Measurements from ENCODE around the gene C3orf33.

DNA sequence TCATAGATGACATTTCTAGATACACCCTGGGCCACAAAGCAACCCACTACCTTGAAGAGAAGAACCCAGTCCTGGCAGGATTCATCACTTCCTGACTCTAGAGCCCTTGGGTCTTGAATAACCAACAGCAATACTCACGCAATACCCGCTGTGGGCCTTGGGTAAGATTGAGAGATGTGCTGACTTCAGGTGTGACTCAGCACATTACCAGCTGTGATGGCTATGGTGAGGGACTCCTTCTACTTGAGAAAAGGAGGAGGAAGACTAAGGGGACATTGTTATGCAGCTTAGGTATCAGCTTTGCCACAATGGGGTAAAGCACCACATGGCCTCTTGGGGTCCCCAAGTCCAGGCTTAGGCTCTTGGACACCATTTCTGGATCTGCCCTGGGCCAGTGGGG, 14.9 kb downstream of the C3orf33 start:
- TF ChIP-seq, protein P1, sequence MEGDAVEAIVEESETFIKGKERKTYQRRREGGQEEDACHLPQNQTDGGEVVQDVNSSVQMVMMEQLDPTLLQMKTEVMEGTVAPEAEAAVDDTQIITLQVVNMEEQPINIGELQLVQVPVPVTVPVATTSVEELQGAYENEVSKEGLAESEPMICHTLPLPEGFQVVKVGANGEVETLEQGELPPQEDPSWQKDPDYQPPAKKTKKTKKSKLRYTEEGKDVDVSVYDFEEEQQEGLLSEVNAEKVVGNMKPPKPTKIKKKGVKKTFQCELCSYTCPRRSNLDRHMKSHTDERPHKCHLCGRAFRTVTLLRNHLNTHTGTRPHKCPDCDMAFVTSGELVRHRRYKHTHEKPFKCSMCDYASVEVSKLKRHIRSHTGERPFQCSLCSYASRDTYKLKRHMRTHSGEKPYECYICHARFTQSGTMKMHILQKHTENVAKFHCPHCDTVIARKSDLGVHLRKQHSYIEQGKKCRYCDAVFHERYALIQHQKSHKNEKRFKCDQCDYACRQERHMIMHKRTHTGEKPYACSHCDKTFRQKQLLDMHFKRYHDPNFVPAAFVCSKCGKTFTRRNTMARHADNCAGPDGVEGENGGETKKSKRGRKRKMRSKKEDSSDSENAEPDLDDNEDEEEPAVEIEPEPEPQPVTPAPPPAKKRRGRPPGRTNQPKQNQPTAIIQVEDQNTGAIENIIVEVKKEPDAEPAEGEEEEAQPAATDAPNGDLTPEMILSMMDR (conservative IDR thresholded peaks at IDR 0.05; ENCODE audit: low read depth in 2 of 2) = no peak
- TF ChIP-seq NANOG (IDR thresholded peaks at IDR 0.05; ENCODE audit: borderline replicate concordance) (no peak), EZH2 (IDR thresholded peaks at IDR 0.05; ENCODE audit: low read depth, unreplicated experiment) (no peak), POLR2AphosphoS5 (IDR thresholded peaks at IDR 0.05; ENCODE audit: low read depth) (no peak), CREB1 (CRISPR knock-in tag; IDR thresholded peaks at IDR 0.05; ENCODE audit: low read depth) (no peak), EZH2phosphoT487 (IDR thresholded peaks at IDR 0.05; ENCODE audit: unreplicated experiment) (no peak), JUNB (IDR thresholded peaks at IDR 0.05; ENCODE audit: unreplicated experiment) (no peak), ZNF114 (CRISPR knock-in tag; IDR thresholded peaks at IDR 0.05) (no peak), STAT1 (IDR thresholded peaks at IDR 0.05; ENCODE audit: unreplicated experiment) (no peak)
- TF ChIP-seq, protein P2, sequence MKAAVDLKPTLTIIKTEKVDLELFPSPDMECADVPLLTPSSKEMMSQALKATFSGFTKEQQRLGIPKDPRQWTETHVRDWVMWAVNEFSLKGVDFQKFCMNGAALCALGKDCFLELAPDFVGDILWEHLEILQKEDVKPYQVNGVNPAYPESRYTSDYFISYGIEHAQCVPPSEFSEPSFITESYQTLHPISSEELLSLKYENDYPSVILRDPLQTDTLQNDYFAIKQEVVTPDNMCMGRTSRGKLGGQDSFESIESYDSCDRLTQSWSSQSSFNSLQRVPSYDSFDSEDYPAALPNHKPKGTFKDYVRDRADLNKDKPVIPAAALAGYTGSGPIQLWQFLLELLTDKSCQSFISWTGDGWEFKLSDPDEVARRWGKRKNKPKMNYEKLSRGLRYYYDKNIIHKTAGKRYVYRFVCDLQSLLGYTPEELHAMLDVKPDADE (IDR thresholded peaks at IDR 0.05) = no peak
- TF ChIP-seq, protein P3, sequence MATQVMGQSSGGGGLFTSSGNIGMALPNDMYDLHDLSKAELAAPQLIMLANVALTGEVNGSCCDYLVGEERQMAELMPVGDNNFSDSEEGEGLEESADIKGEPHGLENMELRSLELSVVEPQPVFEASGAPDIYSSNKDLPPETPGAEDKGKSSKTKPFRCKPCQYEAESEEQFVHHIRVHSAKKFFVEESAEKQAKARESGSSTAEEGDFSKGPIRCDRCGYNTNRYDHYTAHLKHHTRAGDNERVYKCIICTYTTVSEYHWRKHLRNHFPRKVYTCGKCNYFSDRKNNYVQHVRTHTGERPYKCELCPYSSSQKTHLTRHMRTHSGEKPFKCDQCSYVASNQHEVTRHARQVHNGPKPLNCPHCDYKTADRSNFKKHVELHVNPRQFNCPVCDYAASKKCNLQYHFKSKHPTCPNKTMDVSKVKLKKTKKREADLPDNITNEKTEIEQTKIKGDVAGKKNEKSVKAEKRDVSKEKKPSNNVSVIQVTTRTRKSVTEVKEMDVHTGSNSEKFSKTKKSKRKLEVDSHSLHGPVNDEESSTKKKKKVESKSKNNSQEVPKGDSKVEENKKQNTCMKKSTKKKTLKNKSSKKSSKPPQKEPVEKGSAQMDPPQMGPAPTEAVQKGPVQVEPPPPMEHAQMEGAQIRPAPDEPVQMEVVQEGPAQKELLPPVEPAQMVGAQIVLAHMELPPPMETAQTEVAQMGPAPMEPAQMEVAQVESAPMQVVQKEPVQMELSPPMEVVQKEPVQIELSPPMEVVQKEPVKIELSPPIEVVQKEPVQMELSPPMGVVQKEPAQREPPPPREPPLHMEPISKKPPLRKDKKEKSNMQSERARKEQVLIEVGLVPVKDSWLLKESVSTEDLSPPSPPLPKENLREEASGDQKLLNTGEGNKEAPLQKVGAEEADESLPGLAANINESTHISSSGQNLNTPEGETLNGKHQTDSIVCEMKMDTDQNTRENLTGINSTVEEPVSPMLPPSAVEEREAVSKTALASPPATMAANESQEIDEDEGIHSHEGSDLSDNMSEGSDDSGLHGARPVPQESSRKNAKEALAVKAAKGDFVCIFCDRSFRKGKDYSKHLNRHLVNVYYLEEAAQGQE (IDR thresholded peaks at IDR 0.05; ENCODE audit: unreplicated experiment) = no peak
- TF ChIP-seq, protein P4, sequence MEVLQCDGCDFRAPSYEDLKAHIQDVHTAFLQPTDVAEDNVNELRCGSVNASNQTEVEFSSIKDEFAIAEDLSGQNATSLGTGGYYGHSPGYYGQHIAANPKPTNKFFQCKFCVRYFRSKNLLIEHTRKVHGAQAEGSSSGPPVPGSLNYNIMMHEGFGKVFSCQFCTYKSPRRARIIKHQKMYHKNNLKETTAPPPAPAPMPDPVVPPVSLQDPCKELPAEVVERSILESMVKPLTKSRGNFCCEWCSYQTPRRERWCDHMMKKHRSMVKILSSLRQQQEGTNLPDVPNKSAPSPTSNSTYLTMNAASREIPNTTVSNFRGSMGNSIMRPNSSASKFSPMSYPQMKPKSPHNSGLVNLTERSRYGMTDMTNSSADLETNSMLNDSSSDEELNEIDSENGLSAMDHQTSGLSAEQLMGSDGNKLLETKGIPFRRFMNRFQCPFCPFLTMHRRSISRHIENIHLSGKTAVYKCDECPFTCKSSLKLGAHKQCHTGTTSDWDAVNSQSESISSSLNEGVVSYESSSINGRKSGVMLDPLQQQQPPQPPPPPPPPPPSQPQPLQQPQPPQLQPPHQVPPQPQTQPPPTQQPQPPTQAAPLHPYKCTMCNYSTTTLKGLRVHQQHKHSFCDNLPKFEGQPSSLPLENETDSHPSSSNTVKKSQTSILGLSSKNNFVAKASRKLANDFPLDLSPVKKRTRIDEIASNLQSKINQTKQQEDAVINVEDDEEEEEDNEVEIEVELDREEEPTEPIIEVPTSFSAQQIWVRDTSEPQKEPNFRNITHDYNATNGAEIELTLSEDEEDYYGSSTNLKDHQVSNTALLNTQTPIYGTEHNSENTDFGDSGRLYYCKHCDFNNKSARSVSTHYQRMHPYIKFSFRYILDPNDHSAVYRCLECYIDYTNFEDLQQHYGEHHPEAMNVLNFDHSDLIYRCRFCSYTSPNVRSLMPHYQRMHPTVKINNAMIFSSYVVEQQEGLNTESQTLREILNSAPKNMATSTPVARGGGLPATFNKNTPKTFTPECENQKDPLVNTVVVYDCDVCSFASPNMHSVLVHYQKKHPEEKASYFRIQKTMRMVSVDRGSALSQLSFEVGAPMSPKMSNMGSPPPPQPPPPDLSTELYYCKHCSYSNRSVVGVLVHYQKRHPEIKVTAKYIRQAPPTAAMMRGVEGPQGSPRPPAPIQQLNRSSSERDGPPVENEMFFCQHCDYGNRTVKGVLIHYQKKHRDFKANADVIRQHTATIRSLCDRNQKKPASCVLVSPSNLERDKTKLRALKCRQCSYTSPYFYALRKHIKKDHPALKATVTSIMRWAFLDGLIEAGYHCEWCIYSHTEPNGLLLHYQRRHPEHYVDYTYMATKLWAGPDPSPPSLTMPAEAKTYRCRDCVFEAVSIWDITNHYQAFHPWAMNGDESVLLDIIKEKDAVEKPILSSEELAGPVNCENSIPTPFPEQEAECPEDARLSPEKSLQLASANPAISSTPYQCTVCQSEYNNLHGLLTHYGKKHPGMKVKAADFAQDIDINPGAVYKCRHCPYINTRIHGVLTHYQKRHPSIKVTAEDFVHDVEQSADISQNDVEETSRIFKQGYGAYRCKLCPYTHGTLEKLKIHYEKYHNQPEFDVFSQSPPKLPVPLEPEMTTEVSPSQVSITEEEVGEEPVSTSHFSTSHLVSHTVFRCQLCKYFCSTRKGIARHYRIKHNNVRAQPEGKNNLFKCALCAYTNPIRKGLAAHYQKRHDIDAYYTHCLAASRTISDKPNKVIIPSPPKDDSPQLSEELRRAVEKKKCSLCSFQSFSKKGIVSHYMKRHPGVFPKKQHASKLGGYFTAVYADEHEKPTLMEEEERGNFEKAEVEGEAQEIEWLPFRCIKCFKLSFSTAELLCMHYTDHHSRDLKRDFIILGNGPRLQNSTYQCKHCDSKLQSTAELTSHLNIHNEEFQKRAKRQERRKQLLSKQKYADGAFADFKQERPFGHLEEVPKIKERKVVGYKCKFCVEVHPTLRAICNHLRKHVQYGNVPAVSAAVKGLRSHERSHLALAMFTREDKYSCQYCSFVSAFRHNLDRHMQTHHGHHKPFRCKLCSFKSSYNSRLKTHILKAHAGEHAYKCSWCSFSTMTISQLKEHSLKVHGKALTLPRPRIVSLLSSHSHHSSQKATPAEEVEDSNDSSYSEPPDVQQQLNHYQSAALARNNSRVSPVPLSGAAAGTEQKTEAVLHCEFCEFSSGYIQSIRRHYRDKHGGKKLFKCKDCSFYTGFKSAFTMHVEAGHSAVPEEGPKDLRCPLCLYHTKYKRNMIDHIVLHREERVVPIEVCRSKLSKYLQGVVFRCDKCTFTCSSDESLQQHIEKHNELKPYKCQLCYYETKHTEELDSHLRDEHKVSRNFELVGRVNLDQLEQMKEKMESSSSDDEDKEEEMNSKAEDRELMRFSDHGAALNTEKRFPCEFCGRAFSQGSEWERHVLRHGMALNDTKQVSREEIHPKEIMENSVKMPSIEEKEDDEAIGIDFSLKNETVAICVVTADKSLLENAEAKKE (CRISPR knock-in tag; IDR thresholded peaks at IDR 0.05) = no peak

Measured in GM23338 (cell line).